ENCODE data around the gene ADD2. TPM values are rescaled to one million over a fixed set of nuclear protein-coding genes. Genes with fewer than 3 reads are reported as not detected.

Gene ADD2
- total and polyA plus RNA-seq, 12 donors, result 0.20 to 5.6 (median 1.9) TPM; not detected in 1

GRCh38 chr2:70651014-70651413 is 117.0 kb downstream of the ADD2 start:
- H3K9me3 ChIP-seq (replicated peaks in 1 of 3), result no peaks in the 10 kb centered on the region
- no peak for DNase-seq
- TF ChIP-seq POLR2A (IDR thresholded peaks at IDR 0.05) (no peak), CTCF (IDR thresholded peaks at IDR 0.05) (no peak)
- no peaks in the 10 kb centered on the region for H3K36me3 ChIP-seq (replicated peaks in 1 of 2)
- no peaks in the 10 kb centered on the region for H3K4me1 ChIP-seq (replicated peaks in 1 of 2)
- intact Hi-C loops (cut with DNase I), result loop anchor here (5.0 to 10.0 kb wide), 2 partner anchors 131 to 134 kb away; no protein-coding TSS in a partner anchor
- H3K27ac ChIP-seq, result no peak overlapping the region
- peaks cover 22% of the 10 kb centered on the region for H3K27me3 ChIP-seq
- no peak overlapping the region for H3K4me3 ChIP-seq

- WGBS, 4 donors, result 82 to 88% (median 83%) methylated on average over 3 of the region's 3 CpGs
- no peak for DNase-seq
- Histone ChIP-seq H3K27me3 (peaks cover 5% of the 10 kb centered on the region), H3K27ac (no peak overlapping the region), H3K4me1 (replicated peaks in 1 of 2) (no peaks in the 10 kb centered on the region), H3K4me3 (no peak overlapping the region), H3K9me3 (replicated peaks in 1 of 3) (no peaks in the 10 kb centered on the region), H3K36me3 (replicated peaks in 1 of 2) (no peaks in the 10 kb centered on the region)
- intact Hi-C loops (cut with DNase I), result no loop called here
- no peak for TF ChIP-seq POLR2A (IDR thresholded peaks at IDR 0.05)
- no peak for TF ChIP-seq CTCF (IDR thresholded peaks at IDR 0.05)
Measured at GRCh38 chr2:70648961-70649360, 119.0 kb downstream of the ADD2 start.

- intact Hi-C loops (cut with DNase I), result no loop called here
Measured at GRCh38 chr2:70647873-70648481, 120.0 kb downstream of the ADD2 start.

GRCh38 chr2:70646420-70646818 is 121.6 kb downstream of the ADD2 start:
- no peaks in the 10 kb centered on the region for H3K4me1 ChIP-seq (replicated peaks in 1 of 2)
- no peak for DNase-seq
- intact Hi-C loops (cut with DNase I), result no loop called here
- 55 to 72% (median 65%) methylated on average over 5 of the region's 5 CpGs for WGBS, 4 donors
- TF ChIP-seq POLR2A (IDR thresholded peaks at IDR 0.05) (no peak), CTCF (IDR thresholded peaks at IDR 0.05) (no peak)
- H3K36me3 ChIP-seq (replicated peaks in 1 of 2), result no peaks in the 10 kb centered on the region
- H3K9me3 ChIP-seq (replicated peaks in 1 of 3), result no peaks in the 10 kb centered on the region
- no peak overlapping the region for H3K4me3 ChIP-seq
- no peaks in the 10 kb centered on the region for H3K27me3 ChIP-seq
- H3K27ac ChIP-seq, result no peak overlapping the region

More at GRCh38 chr2:70647873-70648481, 120.0 kb downstream of the ADD2 start:
- H3K27ac ChIP-seq, result no peak overlapping the region
- no peak overlapping the region for H3K4me3 ChIP-seq
- 1 to 4% (median 3%) methylated on average over 9 of the region's 9 CpGs for WGBS, 4 donors
- H3K36me3 ChIP-seq (replicated peaks in 1 of 2), result no peaks in the 10 kb centered on the region
- no peaks in the 10 kb centered on the region for H3K9me3 ChIP-seq (replicated peaks in 1 of 3)
- TF ChIP-seq POLR2A (IDR thresholded peaks at IDR 0.05) (no peak), CTCF (IDR thresholded peaks at IDR 0.05) (peak; percentile 85 to 97 (median 92))
- no peaks in the 10 kb centered on the region for H3K27me3 ChIP-seq
- no peaks in the 10 kb centered on the region for H3K4me1 ChIP-seq (replicated peaks in 1 of 2)
- peak; percentile 53 to 87 (median 71) for DNase-seq

Data from adrenal gland (tissue), 12 donors.